NCI-H146 treated with DMSO at 0.1 percent for 48 hours (cell line): ENCODE measurements around the gene ZC3HAV1L.
"Not testable (repeated sequence)": the region's sequence is repeated elsewhere in the genome, so short reads cannot be mapped to it uniquely, and the experiment has no call there.

ENCODE experiments used
- DNase-seq: peaks from one replicate; lab custom pipeline; 2025; ENCODE audit not compliant: unreplicated experiment; lab: John Stamatoyannopoulos, UW

The ZC3HAV1L gene

GRCh38 chr7:139054656-139055055, 18.8 kb upstream of the ZC3HAV1L start:
- DNase-seq, result not testable (repeated sequence)

- DNase-seq, result no peak
Observed at GRCh38 chr7:139054101-139054500, 18.3 kb upstream of the ZC3HAV1L start.

- no peak for DNase-seq
Observed at GRCh38 chr7:139051655-139052054, 15.8 kb upstream of the ZC3HAV1L start.

- DNase-seq, result no peak
Observed at GRCh38 chr7:139049936-139050335, 14.1 kb upstream of the ZC3HAV1L start.

- DNase-seq, result no peak
Observed at GRCh38 chr7:139049111-139049510, 13.3 kb upstream of the ZC3HAV1L start.

GRCh38 chr7:139047970-139048369, 12.1 kb upstream of the ZC3HAV1L start:
- DNase-seq, result no peak

- peak; percentile 84 for DNase-seq
Observed at GRCh38 chr7:139046143-139046542, 10.3 kb upstream of the ZC3HAV1L start.

- no peak for DNase-seq
Observed at GRCh38 chr7:139044813-139045794, 9.3 kb upstream of the ZC3HAV1L start.

GRCh38 chr7:139043823-139044812, 8.3 kb upstream of the ZC3HAV1L start:
- no peak for DNase-seq

- DNase-seq, result no peak
Observed at GRCh38 chr7:139041378-139042085, 5.7 kb upstream of the ZC3HAV1L start.

GRCh38 chr7:139038691-139039090, 2.8 kb upstream of the ZC3HAV1L start:
- peak; percentile 46 for DNase-seq

- DNase-seq, result peak; percentile 61
Observed at GRCh38 chr7:139036901-139037300, 1.1 kb upstream of the ZC3HAV1L start.

GRCh38 chr7:139034855-139035585, 822 bp downstream of the ZC3HAV1L start:
- DNase-seq, result no peak

GRCh38 chr7:139034336-139034735, 1.5 kb downstream of the ZC3HAV1L start:
- DNase-seq, result no peak

- no peak for DNase-seq
Observed at GRCh38 chr7:139033346-139034114, 2.3 kb downstream of the ZC3HAV1L start.

GRCh38 chr7:139032473-139032872, 3.4 kb downstream of the ZC3HAV1L start:
- no peak for DNase-seq

- no peak for DNase-seq
Observed at GRCh38 chr7:139029353-139029752, 6.5 kb downstream of the ZC3HAV1L start.

- DNase-seq, result no peak
Observed at GRCh38 chr7:139026551-139026950, 9.3 kb downstream of the ZC3HAV1L start.

- DNase-seq, result not testable (repeated sequence)
Observed at GRCh38 chr7:139025861-139026260, 10.0 kb downstream of the ZC3HAV1L start.
